Measurements from ENCODE around the gene DCPS. TPM values are rescaled to one million over a fixed set of nuclear protein-coding genes. Genes with fewer than 3 reads are reported as not detected.
"Not testable (repeated sequence)": the region's sequence is repeated elsewhere in the genome, so short reads cannot be mapped to it uniquely, and the experiment has no call there.

Gene DCPS
- total and polyA plus RNA-seq, 7 donors: 7.6 to 30.0 (median 9.7) TPM

GRCh38 chr11:126378763-126379162, 74.9 kb downstream of the DCPS start:
- DNase-seq: peak; percentile 39
- TF ChIP-seq POLR2A (IDR thresholded peaks at IDR 0.05): no peak
- no peak for TF ChIP-seq CTCF (IDR thresholded peaks at IDR 0.05)
- no peak for TF ChIP-seq POLR2AphosphoS5 (IDR thresholded peaks at IDR 0.05)
- no peak for TF ChIP-seq EP300 (IDR thresholded peaks at IDR 0.05)
- intact Hi-C loops (cut with DNase I): no loop called here
- WGBS, 2 donors: 86 to 89% methylated on average over 4 of the region's 4 CpGs
- Histone ChIP-seq H3K9me3 (no peaks in the 10 kb centered on the region), H3K36me3 (no peaks in the 10 kb centered on the region), H3K27me3 (no peaks in the 10 kb centered on the region), H3K4me3 (no peak overlapping the region), H3K27ac (no peak overlapping the region), H3K4me1 (peaks cover 0 to 4% (median 2%) of the 10 kb centered on the region in 4 donors)

- intact Hi-C loops (cut with DNase I): no loop called here
- no peaks in the 10 kb centered on the region for H3K36me3 ChIP-seq
- no peaks in the 10 kb centered on the region for H3K9me3 ChIP-seq
- no peak overlapping the region for H3K27ac ChIP-seq
- no peak for DNase-seq
- WGBS, 2 donors: 90 to 91% methylated on average over 4 of the region's 4 CpGs
- H3K4me1 ChIP-seq: peaks cover 0 to 6% (median 2%) of the 10 kb centered on the region in 4 donors
- H3K4me3 ChIP-seq: no peak overlapping the region
- no peak for TF ChIP-seq CTCF (IDR thresholded peaks at IDR 0.05)
- TF ChIP-seq POLR2AphosphoS5 (IDR thresholded peaks at IDR 0.05): no peak
- TF ChIP-seq POLR2A (IDR thresholded peaks at IDR 0.05): no peak
- no peak for TF ChIP-seq EP300 (IDR thresholded peaks at IDR 0.05)
- no peaks in the 10 kb centered on the region for H3K27me3 ChIP-seq
Measured at GRCh38 chr11:126380909-126381308, 77.0 kb downstream of the DCPS start.

GRCh38 chr11:126381960-126382359, 78.1 kb downstream of the DCPS start:
- WGBS, 2 donors: 43 to 79% methylated on average over 6 of the region's 10 CpGs
- H3K27me3 ChIP-seq; intact Hi-C loops (cut with DNase I); H3K27ac ChIP-seq; H3K4me3 ChIP-seq; H3K9me3 ChIP-seq; DNase-seq; H3K36me3 ChIP-seq: not testable (repeated sequence)
- peaks cover 0 to 14% (median 10%) of the 10 kb centered on the region in 4 donors for H3K4me1 ChIP-seq

- intact Hi-C loops (cut with DNase I); H3K9me3 ChIP-seq; H3K27me3 ChIP-seq; H3K36me3 ChIP-seq; DNase-seq; H3K4me3 ChIP-seq; H3K27ac ChIP-seq: not testable (repeated sequence)
- peaks cover 0 to 15% (median 10%) of the 10 kb centered on the region in 4 donors for H3K4me1 ChIP-seq
- WGBS, 2 donors: 80 to 93% methylated on average over 4 of the region's 4 CpGs
Measured at GRCh38 chr11:126382641-126383040, 78.8 kb downstream of the DCPS start.

GRCh38 chr11:126383339-126384335, 79.8 kb downstream of the DCPS start:
- H3K27ac ChIP-seq: no peak overlapping the region
- no peaks in the 10 kb centered on the region for H3K36me3 ChIP-seq
- intact Hi-C loops (cut with DNase I): no loop called here
- TF ChIP-seq POLR2AphosphoS5 (IDR thresholded peaks at IDR 0.05) (no peak), EP300 (IDR thresholded peaks at IDR 0.05) (no peak), CTCF (IDR thresholded peaks at IDR 0.05) (no peak), POLR2A (IDR thresholded peaks at IDR 0.05) (no peak)
- no peak for DNase-seq
- no peaks in the 10 kb centered on the region for H3K9me3 ChIP-seq
- H3K4me1 ChIP-seq: peaks cover 0 to 15% (median 10%) of the 10 kb centered on the region in 4 donors
- 81 to 84% methylated on average over 20 of the region's 20 CpGs for WGBS, 2 donors
- H3K27me3 ChIP-seq: no peaks in the 10 kb centered on the region
- H3K4me3 ChIP-seq: no peak overlapping the region

Data from sigmoid colon (tissue), 7 donors.